Hepatic stellate cell (primary cell): Measurements from ENCODE around the gene GARIN5A.
A peak's percentile ranks its signal among the peaks of the same experiment; 100 is the strongest.

Experiments used
- DNase-seq: peaks from one replicate; pipeline ENCODE4 v3.0.0; 2011; ENCODE audit warnings: low spot score

Gene GARIN5A

GRCh38 chr19:50433201-50434180 is 43.2 kb downstream of the GARIN5A start:
- no peak for DNase-seq

DNA sequence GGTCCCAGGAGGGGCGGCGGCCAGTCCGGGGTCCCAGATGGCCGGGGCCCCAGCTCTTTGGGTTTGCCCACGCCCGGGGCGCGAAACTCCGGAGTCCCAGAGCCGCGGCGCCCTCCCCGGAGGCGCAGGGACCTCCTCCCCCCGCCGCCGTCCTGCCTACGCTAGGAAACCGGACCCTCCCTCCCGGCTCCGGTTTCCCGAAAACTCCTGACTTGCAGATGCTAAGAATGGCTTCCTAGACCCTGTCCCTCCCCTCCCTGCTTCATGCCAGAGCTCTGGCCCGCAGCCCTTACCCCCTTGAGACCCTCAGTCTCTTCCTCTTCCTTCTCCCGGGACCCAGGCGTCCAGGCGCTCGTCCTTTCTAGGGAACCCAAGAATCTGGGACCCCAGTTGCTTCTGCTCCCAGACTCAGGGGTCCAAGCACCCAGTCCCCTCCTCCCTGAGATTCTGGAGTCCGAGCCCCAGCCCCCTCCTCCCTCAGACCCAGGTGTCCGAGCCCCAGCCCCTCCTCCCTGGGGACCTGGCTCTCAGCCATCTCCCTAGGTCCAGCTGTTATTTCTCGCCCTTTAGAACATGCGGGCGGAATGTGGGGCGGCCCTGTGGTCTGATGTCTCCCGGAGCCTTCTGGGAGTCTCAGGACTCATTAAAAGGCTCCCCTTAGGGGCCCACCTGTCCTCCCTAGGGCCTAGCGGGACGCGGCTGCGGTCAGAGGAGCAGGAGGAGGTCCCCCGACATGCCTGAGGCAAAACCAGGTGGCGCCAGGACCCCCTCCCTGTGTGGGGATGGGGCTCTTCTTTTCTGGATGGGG is 44.2 kb downstream of the GARIN5A start, which contains the start of gene MYBPC2:
TSS of gene MYBPC2 (plus strand) at position 672 of the 808 bp plus-strand sequence. CDS start at position 734, 62 bp downstream.
- no peak for DNase-seq

GRCh38 chr19:50431343-50432220 is 45.1 kb downstream of the GARIN5A start:
- peak; percentile 94 for DNase-seq

GRCh38 chr19:50430888-50431342 is 45.7 kb downstream of the GARIN5A start:
- no peak for DNase-seq

GRCh38 chr19:50428772-50429463 is 47.7 kb downstream of the GARIN5A start:
- no peak for DNase-seq

GRCh38 chr19:50427997-50428425 is 48.6 kb downstream of the GARIN5A start:
- DNase-seq, result no peak

DNA sequence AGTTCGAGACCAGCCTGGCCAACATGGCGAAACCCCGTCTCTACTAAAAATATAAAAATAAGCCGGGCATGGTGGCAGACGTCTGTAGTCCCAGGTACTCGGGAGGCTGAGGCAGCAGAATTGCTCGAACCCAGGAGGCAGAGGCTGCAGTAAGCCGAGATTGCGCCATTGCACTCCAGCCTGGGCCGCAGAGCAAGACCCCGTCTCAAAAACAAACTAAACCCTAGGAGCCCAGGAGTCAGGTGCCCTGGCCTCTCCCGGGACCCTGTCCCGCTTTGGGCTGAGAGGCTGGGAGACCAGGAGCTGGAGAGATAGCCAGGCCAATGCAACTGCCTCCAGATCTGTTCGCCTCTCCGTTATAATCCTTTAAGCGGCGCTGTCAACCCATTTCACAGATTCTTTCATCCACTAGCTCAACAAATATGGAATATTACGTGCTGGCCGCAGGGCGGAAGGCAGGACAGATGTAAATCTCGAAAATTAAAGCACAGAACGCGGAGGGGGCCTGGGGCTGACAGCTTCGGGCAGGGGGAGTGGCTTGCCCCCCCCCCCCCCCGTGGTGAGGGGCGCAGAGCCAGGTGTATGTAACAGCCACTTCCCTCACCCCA is 49.2 kb downstream of the GARIN5A start:
- DNase-seq, result no peak

DNA sequence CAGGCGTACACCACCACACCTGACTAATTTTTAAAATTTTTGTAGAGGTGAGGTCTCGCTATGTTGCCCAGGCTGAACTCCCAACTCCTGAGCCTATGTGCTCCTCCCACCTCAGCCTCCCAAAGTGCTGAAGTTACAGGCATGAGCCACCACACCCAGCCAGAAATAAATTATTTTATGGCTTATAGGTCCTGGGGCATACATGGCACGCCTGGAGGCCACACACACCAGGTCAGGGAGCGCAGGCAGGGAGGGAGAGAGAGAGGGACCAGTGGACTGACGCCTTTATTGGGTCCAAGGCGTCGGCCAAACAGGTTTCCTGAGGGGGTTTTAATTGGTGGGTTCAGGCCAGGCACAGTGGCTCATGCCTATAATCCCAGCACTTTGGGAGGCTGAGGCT is 51.1 kb downstream of the GARIN5A start:
- DNase-seq, result no peak

- DNase-seq, result no peak
Observed at GRCh38 chr19:50423279-50424113, 53.2 kb downstream of the GARIN5A start.

GRCh38 chr19:50422397-50423278 is 54.0 kb downstream of the GARIN5A start:
- DNase-seq, result no peak

DNA sequence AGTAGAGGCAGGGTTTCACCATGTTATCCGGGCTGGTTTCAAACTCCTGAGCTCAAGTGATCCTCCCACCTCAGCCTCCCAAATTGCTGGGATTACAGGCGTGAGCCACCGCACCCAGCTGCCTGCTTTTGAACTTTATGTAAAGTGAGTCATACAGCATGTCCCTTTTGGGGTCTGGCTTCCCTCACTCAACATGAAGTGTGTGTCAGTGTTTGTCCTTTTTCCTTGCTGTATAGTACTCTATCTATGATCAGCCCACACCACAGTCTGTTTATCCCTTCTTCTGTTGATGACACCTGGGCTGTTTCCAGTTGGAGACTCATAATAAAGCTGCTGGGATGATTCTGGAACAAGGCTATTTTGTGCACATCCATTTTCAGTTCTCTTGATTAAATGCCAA is 55.8 kb downstream of the GARIN5A start:
- no peak for DNase-seq

DNA sequence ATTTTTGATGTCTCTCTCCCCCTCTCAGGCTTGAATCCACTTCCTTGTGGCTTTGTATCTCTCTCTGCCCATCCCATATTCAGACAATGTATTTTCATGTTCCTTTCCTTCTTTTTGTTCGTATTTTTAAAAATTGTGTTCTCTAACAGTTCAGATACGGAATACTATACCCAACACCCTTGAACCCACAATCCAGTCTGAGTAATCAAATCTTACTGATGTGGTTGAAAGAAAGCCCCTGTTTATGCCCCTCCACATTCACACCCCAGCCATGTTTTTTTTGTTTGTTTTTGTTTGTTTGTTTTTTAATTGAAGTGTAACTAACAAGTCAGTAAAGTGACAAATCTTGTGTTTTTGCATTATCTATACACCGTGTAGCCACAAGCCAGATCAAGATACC is 56.5 kb downstream of the GARIN5A start:
- DNase-seq, result no peak

GRCh38 chr19:50419580-50420035 is 57.0 kb downstream of the GARIN5A start:
- DNase-seq, result no peak

DNA sequence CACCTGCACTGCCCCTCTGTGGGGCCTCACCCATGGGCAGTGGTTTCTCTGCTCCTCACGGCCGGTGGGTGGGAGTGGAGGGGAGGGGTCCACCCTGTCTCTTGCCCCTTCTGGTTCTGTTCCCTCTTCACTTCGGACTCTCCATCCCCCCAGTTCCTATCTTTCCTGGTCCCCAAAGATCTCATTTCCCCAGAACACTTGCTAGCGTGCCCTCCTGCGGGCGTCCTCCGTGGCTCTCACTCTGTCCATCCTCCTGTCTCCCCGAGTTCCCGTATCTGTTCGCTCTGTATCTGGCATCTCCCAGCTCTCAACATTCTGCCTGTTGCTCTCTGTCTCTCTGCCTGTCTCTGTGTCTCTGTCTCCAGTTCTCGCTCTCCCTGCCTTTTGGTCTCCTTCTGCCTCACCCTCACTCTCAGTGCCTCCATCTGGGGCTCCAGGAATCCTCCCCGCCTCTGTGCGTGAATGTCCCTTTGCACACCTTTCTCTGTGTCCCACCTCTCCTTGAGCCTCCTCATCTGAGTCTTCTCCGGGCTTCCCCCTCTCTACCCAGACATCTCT is 57.5 kb downstream of the GARIN5A start:
- DNase-seq, result no peak

- DNase-seq, result no peak
Observed at GRCh38 chr19:50418176-50419021, 58.2 kb downstream of the GARIN5A start, which contains the start of gene SPIB. Gene SPIB (plus strand): TSS chr19:50418938. CDS start chr19:50418963, 25 bp downstream.

DNA sequence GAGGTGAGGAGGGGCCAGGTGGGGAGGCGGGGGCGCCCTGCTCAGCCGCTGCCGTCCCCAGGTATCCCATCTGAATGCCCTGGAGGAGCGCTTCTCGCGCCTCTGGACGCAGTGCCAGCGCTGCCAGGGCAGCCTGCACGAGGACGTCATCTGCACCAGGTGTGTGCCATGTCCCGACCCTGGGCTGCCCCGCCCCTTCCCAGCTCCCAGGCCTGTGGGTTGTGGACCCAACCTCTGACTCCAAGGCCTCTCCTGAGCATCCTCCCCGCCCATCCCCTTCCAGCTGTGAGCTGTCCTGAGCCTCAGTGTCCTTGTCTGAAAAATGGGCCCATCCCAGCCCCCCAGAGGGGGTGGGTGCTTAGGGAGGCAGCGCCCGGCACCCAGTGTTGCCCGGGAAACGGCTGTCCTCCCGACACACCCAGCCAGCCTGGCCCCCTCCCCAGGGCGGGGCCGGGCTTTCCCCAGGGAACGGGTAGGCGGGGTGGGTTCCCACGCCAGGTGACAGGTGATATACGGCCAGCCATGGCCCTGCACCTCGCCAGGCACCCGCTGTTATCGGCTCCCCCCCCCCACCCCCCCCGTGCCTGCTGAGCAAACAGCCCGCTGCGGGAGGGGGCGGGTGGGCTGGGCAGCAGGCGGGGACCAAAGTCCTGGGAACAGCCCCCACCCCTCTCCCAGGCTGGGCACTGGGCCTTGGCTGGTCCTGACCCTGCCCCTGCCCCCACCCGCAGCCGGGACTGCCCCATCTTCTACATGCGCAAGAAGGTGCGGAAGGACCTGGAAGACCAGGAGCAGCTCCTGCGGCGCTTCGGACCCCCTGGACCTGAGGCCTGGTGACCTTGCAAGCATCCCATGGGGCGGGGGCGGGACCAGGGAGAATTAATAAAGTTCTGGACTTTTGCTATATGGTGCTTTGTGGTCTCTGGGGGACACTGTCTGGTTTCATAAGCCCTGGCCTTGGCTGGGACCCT is 59.3 kb downstream of the GARIN5A start:
- no peak for DNase-seq
